Uterus (tissue), 2 donors: Measurements from ENCODE around the gene RIT2.
"Not testable (repeated sequence)": the region's sequence is repeated elsewhere in the genome, so short reads cannot be mapped to it uniquely, and the experiment has no call there.

Experiments used
- CTCF ChIP-seq, 4 experiments: fragments of 200-600 bp in 2 of 4; fragments of 450-650 bp in 2 of 4; sonication (generic) in 2 of 4; IDR thresholded peaks; one replicate each; pipeline ENCODE4 v1.5.1; 2016 to 2019; ENCODE audit warnings: antibody characterized with exemption in 4 of 4, mild to moderate bottlenecking in 2 of 4, moderate library complexity in 1 of 4
- POLR2A ChIP-seq, 2 donors: fragments of 450-650 bp; IDR thresholded peaks; one replicate each; pipeline ENCODE4 v1.6.1; 2016; ENCODE audit warnings: antibody characterized with exemption in 2 of 2, mild to moderate bottlenecking in 1 of 2, moderate library complexity in 1 of 2

GRCh38 chr18:42795213-42795789, 320.2 kb downstream of the RIT2 start:
- not testable (repeated sequence) for TF ChIP-seq CTCF, POLR2A (IDR thresholded peaks at IDR 0.05)
